Endothelial cell of umbilical vein (primary cell): ENCODE data around the gene BAD.

Experiments
- POLR2AphosphoS5 ChIP-seq: IDR thresholded peaks from 2 replicates; pipeline ENCODE4 v1.6.1; 2012; ENCODE audit warnings: low read depth, mild to moderate bottlenecking, control low read depth, low read length, moderate library complexity; ENCODE audit not compliant: insufficient read depth
- TF ChIP-seq, protein P1 (sequence below), 2 donors: IDR thresholded peaks; 1 replicate in 1 of 2; 2 replicates in 1 of 2; pipeline ENCODE4 v1.5.1; 2011; ENCODE audit warnings: low read length in 2 of 2, mild to moderate bottlenecking in 2 of 2, moderate library complexity in 2 of 2, control low read depth in 1 of 2, inconsistent platforms in 1 of 2, low read depth in 1 of 2; ENCODE audit not compliant: insufficient read depth in 1 of 2; ENCODE audit errors: extremely low read depth in 1 of 2

DNA sequence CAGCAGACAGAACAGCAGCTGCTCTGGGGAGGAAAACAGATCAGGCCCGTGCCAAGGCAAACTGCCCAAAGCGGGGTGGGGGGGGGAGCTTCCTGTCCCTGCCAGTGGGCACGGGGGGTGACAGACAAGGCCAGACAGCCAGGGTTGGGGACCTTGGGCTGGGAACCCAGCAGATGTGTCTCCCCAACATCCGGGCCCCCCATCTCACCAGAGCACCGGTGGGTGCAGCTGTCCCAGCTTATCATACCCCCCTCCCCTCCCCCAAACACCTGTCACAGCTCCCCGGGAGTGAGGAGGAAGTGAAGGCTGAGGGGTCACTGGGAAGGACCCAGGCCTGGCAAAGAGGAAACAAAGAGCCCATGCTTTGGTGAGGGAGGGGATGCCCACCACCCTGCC is 39.1 kb downstream of the BAD start:
- TF ChIP-seq, protein P1, sequence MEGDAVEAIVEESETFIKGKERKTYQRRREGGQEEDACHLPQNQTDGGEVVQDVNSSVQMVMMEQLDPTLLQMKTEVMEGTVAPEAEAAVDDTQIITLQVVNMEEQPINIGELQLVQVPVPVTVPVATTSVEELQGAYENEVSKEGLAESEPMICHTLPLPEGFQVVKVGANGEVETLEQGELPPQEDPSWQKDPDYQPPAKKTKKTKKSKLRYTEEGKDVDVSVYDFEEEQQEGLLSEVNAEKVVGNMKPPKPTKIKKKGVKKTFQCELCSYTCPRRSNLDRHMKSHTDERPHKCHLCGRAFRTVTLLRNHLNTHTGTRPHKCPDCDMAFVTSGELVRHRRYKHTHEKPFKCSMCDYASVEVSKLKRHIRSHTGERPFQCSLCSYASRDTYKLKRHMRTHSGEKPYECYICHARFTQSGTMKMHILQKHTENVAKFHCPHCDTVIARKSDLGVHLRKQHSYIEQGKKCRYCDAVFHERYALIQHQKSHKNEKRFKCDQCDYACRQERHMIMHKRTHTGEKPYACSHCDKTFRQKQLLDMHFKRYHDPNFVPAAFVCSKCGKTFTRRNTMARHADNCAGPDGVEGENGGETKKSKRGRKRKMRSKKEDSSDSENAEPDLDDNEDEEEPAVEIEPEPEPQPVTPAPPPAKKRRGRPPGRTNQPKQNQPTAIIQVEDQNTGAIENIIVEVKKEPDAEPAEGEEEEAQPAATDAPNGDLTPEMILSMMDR (IDR thresholded peaks at IDR 0.05; ENCODE audit: extremely low read depth in 1 of 2, insufficient read depth in 1 of 2, low read depth in 1 of 2, low read length in 2 of 2): no peak
- TF ChIP-seq POLR2AphosphoS5: no peak
